ENCODE measurements around the gene TMEM233.

- TF ChIP-seq NRF1 (IDR thresholded peaks at IDR 0.05; ENCODE audit: low read depth, low read length) (no peak), CTCF (IDR thresholded peaks at IDR 0.05) (no peak), JUND (IDR thresholded peaks at IDR 0.05) (no peak), POLR2AphosphoS5 (IDR thresholded peaks at IDR 0.05; ENCODE audit: low read depth, low read length) (no peak)
Measured at GRCh38 chr12:119661882-119662281, 68.3 kb downstream of the TMEM233 start.
